HG03139 (cell line): ENCODE measurements around the gene DPCD.
"Not testable (repeated sequence)": the region's sequence is repeated elsewhere in the genome, so short reads cannot be mapped to it uniquely, and the experiment has no call there.

Experiments used
- ATAC-seq: cut with Tn5 transposase; IDR thresholded peaks from one replicate; pipeline ENCODE4 v1.9.1; 2021; ENCODE audit not compliant: unreplicated experiment

DPCD gene

GRCh38 chr10:101580486-101581399 lies 7.4 kb upstream of the DPCD start:
- ATAC-seq, result no peak

- ATAC-seq, result no peak
These were observed 2.3 kb upstream of the DPCD start for GRCh38 chr10:101585841-101586240.

- ATAC-seq, result no peak
These were observed 758 bp downstream of the DPCD start for GRCh38 chr10:101588879-101589278.

- not testable (repeated sequence) for ATAC-seq
These were observed 5.2 kb downstream of the DPCD start for GRCh38 chr10:101593331-101593730.

GRCh38 chr10:101595591-101596433 lies 7.7 kb downstream of the DPCD start:
- no peak for ATAC-seq

GRCh38 chr10:101597091-101597900 lies 9.2 kb downstream of the DPCD start:
- no peak for ATAC-seq

GRCh38 chr10:101601541-101601940 lies 13.4 kb downstream of the DPCD start:
- no peak for ATAC-seq

- peak; percentile 67 for ATAC-seq
These were observed 14.8 kb downstream of the DPCD start for GRCh38 chr10:101602761-101603398.

- ATAC-seq, result no peak
These were observed 19.0 kb downstream of the DPCD start for GRCh38 chr10:101607124-101607523.

- no peak for ATAC-seq
These were observed 21.4 kb downstream of the DPCD start for GRCh38 chr10:101609481-101609880.

GRCh38 chr10:101611096-101611905 lies 23.2 kb downstream of the DPCD start:
- no peak for ATAC-seq

GRCh38 chr10:101612086-101612485 lies 24.0 kb downstream of the DPCD start:
- ATAC-seq, result no peak

- ATAC-seq, result no peak
These were observed 24.8 kb downstream of the DPCD start for GRCh38 chr10:101612872-101613271.

- no peak for ATAC-seq
These were observed 25.5 kb downstream of the DPCD start for GRCh38 chr10:101613646-101614045.

GRCh38 chr10:101614663-101615524 lies 26.8 kb downstream of the DPCD start:
- ATAC-seq, result no peak

GRCh38 chr10:101615525-101616116 lies 27.5 kb downstream of the DPCD start:
- no peak for ATAC-seq

- no peak for ATAC-seq
These were observed 28.4 kb downstream of the DPCD start for GRCh38 chr10:101616415-101617101.
